CD14-positive monocyte (primary cell): ENCODE data around the gene CCR4. TPM values are rescaled to one million over a fixed set of nuclear protein-coding genes. Genes with fewer than 3 reads are reported as not detected.
"Not testable (repeated sequence)": the region's sequence is repeated elsewhere in the genome, so short reads cannot be mapped to it uniquely, and the experiment has no call there.

Experiments
- DNase-seq, 3 donors: peaks; one replicate each; pipeline ENCODE4 v3.0.0-alpha.2; 2011 to 2022
- H2AFZ ChIP-seq: 2 replicates; pipeline ENCODE4 v1.6.0; 2012; ENCODE audit warnings: mild to moderate bottlenecking, low read depth, low read length, inconsistent platforms; ENCODE audit not compliant: insufficient read depth, poor library complexity, severe bottlenecking
- H3K27ac ChIP-seq, 2 donors: 1 replicate in 1 of 2; 2 replicates in 1 of 2; pipeline ENCODE4 v1.5.1; 2012 to 2013; ENCODE audit warnings: low read length in 2 of 2, control low read depth in 1 of 2, inconsistent platforms in 1 of 2, low read depth in 1 of 2, mild to moderate bottlenecking in 1 of 2
- H3K27me3 ChIP-seq, 2 donors: one replicate each; pipeline versions ENCODE4 v1.6.0 to v1.6.1; 2011 to 2013; ENCODE audit warnings: low read length in 2 of 2; ENCODE audit not compliant: control insufficient read depth in 2 of 2, insufficient read depth in 2 of 2
- H3K36me3 ChIP-seq, 2 donors: replicated peaks in 1 of 2; 1 replicate in 1 of 2; 2 replicates in 1 of 2; pipeline versions ENCODE4 v1.5.1 to v1.6.1; 2012 to 2013; ENCODE audit warnings: low read length in 2 of 2, control low read depth in 1 of 2, inconsistent platforms in 1 of 2, mild to moderate bottlenecking in 1 of 2; ENCODE audit not compliant: insufficient read depth in 2 of 2, control insufficient read depth in 1 of 2
- H3K4me1 ChIP-seq, 2 donors: 1 replicate in 1 of 2; 2 replicates in 1 of 2; pipeline versions ENCODE4 v1.5.1 to v1.6.1; 2012 to 2013; ENCODE audit warnings: low read length in 2 of 2, control low read depth in 1 of 2, inconsistent platforms in 1 of 2, mild to moderate bottlenecking in 1 of 2, moderate library complexity in 1 of 2; ENCODE audit not compliant: insufficient read depth in 2 of 2, control insufficient read depth in 1 of 2
- H3K4me2 ChIP-seq: replicated peaks from 2 replicates; pipeline ENCODE3; 2012; ENCODE audit warnings: low read length, moderate library complexity, mild to moderate bottlenecking; ENCODE audit not compliant: poor library complexity, severe bottlenecking; ENCODE audit errors: extremely low read depth
- H3K4me3 ChIP-seq, 3 experiments: fragments of 200-600 bp in 1 of 3; sonication (generic) in 1 of 3; replicated peaks in 1 of 3; 1 replicate in 2 of 3; 2 replicates in 1 of 3; pipeline ENCODE4 v1.5.1; 2011 to 2013; ENCODE audit warnings: low read length in 3 of 3, mild to moderate bottlenecking in 3 of 3, control low read depth in 2 of 3, low read depth in 2 of 3, inconsistent platforms in 1 of 3, moderate library complexity in 1 of 3
- H3K79me2 ChIP-seq: 2 replicates; pipeline ENCODE4 v1.6.0; 2012; ENCODE audit warnings: mild to moderate bottlenecking, control low read depth, inconsistent platforms, low read length, moderate library complexity; ENCODE audit not compliant: insufficient read depth
- H3K9ac ChIP-seq: 2 replicates; pipeline ENCODE4 v1.6.0; 2017; ENCODE audit warnings: low read length, mild to moderate bottlenecking; ENCODE audit not compliant: insufficient read depth, poor library complexity, severe bottlenecking
- H3K9me3 ChIP-seq, 2 donors: replicated peaks in 1 of 2; 1 replicate in 1 of 2; 2 replicates in 1 of 2; pipeline versions ENCODE4 v1.5.1 to v1.6.1; 2012 to 2013; ENCODE audit warnings: low read length in 2 of 2, control low read depth in 1 of 2; ENCODE audit not compliant: control insufficient read depth in 1 of 2, insufficient read depth in 1 of 2
- H4K20me1 ChIP-seq: 2 replicates; pipeline ENCODE4 v1.6.0; 2012; ENCODE audit warnings: mild to moderate bottlenecking, low read length, control low read depth, moderate library complexity; ENCODE audit not compliant: insufficient read depth
- H3K27ac Mint-ChIP-seq, 7 donors: one replicate each; pipeline ENCODE4 v1.8.0; 2020; ENCODE audit warnings: mild to moderate bottlenecking in 7 of 7, mixed read lengths in 7 of 7, moderate library complexity in 6 of 7, inconsistent platforms in 2 of 7
- H3K27me3 Mint-ChIP-seq, 3 donors: one replicate each; pipeline ENCODE4 v1.8.0; 2021 to 2022; ENCODE audit warnings: low read depth in 3 of 3, mild to moderate bottlenecking in 3 of 3, mixed read lengths in 3 of 3, moderate library complexity in 3 of 3, inconsistent platforms in 1 of 3
- H3K36me3 Mint-ChIP-seq, 2 donors: one replicate each; pipeline ENCODE4 v1.8.0; 2020; ENCODE audit warnings: mixed read lengths in 2 of 2, inconsistent platforms in 1 of 2, mild to moderate bottlenecking in 1 of 2
- H3K4me1 Mint-ChIP-seq: one replicate; pipeline ENCODE4 v1.8.0; 2020; ENCODE audit warnings: mild to moderate bottlenecking, mixed read lengths
- H3K4me3 Mint-ChIP-seq, 2 donors: one replicate each; pipeline ENCODE4 v1.8.0; 2020; ENCODE audit warnings: mild to moderate bottlenecking in 2 of 2, mixed read lengths in 2 of 2, moderate library complexity in 1 of 2
- H3K9me3 Mint-ChIP-seq, 7 donors: one replicate each; pipeline ENCODE4 v1.8.0; 2020 to 2022; ENCODE audit warnings: mixed read lengths in 7 of 7, mild to moderate bottlenecking in 6 of 7, moderate library complexity in 6 of 7, inconsistent platforms in 2 of 7
- WGBS: methylation state at CpG from one replicate; pipeline ENCODE4 v1.1.5; 2013; ENCODE audit warnings: missing lambda C conversion rate; ENCODE audit not compliant: insufficient coverage; 5-methylcytosine and 5-hydroxymethylcytosine counted together
- intact Hi-C, 2 donors: fragments of 100-400 bp; cut with micrococcal nuclease; formaldehyde crosslinking; loops; one replicate each; pipeline versions ENCODE4 v1.15.0 to v1.15.1; 2023
- polyA minus RNA-seq: library from RNA; depleted of rRNA, polyadenylated mRNA; stranded (reverse); fragments of >200 nt; gene quantifications from 2 replicates; pipeline ENCODE4 v1.2.3, GENCODE V29; 2012
- polyA plus RNA-seq, 3 donors: library from polyadenylated mRNA; depleted of rRNA in 1 of 3; unstranded in 2 of 3; stranded (reverse) in 1 of 3; fragments of 300-500 nt in 2 of 3; fragments of >200 nt in 1 of 3; fragmentation: Illumina TruSeq in 2 of 3; gene quantifications; 1 replicate in 2 of 3; 2 replicates in 1 of 3; pipeline ENCODE4 v1.2.3, GENCODE V29; 2012 to 2021
- total RNA-seq, 12 experiments: library from RNA in 1 of 12; stranded (reverse) in 1 of 12; fragments of 120-200 nt in 1 of 12; gene quantifications; one replicate each; pipeline ENCODE4 v1.2.4 and lab custom pipeline; 2013 to 2026; ENCODE audit warnings: mixed read lengths in 6 of 12, inconsistent platforms in 1 of 12
- TF ChIP-seq, protein P1 (sequence below): fragments of 200-600 bp; IDR thresholded peaks from one replicate; pipeline ENCODE4 v1.8.0; 2022; ENCODE audit warnings: antibody characterized with exemption, mild to moderate bottlenecking

The CCR4 gene
- 0.12 TPM for total RNA-seq (2013)
- polyA plus RNA-seq (under 1 TPM in 1 of 3 donors, not detected in 2; 0.04 TPM), polyA minus RNA-seq (not detected in 2 replicates), total RNA-seq (lab: John Stamatoyannopoulos, UW) (0 to 0.17 (median 0.08) reads per million in 11 experiments)

DNA sequence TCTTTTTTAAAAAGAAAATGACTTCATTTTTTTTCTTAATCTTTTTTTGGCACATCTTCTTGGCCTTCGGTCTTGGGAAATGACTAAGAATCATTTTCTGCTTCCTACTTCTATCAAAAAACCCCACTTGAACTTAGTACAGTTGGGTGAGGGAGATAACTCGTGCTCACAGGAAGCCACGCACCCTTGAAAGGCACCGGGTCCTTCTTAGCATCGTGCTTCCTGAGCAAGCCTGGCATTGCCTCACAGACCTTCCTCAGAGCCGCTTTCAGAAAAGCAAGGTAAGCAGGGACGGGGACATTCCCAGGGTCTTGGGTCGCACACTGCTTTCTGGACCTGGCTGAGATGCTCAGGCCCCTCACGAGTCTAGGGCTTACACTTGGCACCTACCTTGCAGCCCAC, at the start of gene CCR4:
TSS of gene CCR4 (plus strand) at position 235 of the 402 bp plus-strand sequence. CDS start 1,779 bp downstream, outside the sequence.
- Histone ChIP-seq H3K4me3 (no peak within 1 kb of the TSS), H3K36me3 (no peaks in the 10 kb centered on the region), H3K4me1 (no peaks in the 10 kb centered on the region), H3K27me3 (no peaks in the 10 kb centered on the region), H3K27ac (no peak within 1 kb of the TSS), H3K9ac (no peak within 1 kb of the TSS), H3K79me2 (no peaks in the 10 kb centered on the region), H3K9me3 (no peaks in the 10 kb centered on the region), H2AFZ (peak within 1 kb of the TSS; percentile 23), H4K20me1 (no peaks in the 10 kb centered on the region), H3K4me2 (no peak within 1 kb of the TSS)
- Mint-ChIP-seq H3K9me3 (no peaks in the 10 kb centered on the region), H3K36me3 (no peaks in the 10 kb centered on the region), H3K4me3 (no peak within 1 kb of the TSS), H3K27me3 (peaks cover 0 to 3% (median 0%) of the 10 kb centered on the region in 3 donors), H3K4me1 (peaks cover 11% of the 10 kb centered on the region), H3K27ac (peak within 1 kb of the TSS in 2 of 7 donors; percentile 5 to 60)
- TF ChIP-seq, protein P1, sequence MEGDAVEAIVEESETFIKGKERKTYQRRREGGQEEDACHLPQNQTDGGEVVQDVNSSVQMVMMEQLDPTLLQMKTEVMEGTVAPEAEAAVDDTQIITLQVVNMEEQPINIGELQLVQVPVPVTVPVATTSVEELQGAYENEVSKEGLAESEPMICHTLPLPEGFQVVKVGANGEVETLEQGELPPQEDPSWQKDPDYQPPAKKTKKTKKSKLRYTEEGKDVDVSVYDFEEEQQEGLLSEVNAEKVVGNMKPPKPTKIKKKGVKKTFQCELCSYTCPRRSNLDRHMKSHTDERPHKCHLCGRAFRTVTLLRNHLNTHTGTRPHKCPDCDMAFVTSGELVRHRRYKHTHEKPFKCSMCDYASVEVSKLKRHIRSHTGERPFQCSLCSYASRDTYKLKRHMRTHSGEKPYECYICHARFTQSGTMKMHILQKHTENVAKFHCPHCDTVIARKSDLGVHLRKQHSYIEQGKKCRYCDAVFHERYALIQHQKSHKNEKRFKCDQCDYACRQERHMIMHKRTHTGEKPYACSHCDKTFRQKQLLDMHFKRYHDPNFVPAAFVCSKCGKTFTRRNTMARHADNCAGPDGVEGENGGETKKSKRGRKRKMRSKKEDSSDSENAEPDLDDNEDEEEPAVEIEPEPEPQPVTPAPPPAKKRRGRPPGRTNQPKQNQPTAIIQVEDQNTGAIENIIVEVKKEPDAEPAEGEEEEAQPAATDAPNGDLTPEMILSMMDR, result no peak
- intact Hi-C loops, result no loop called here
- peak in 1 of 3 donors; percentile 35 for DNase-seq
- WGBS, result 9% methylated on average over 8 of the region's 9 CpGs

- H3K27ac Mint-ChIP-seq, H3K27me3 ChIP-seq, H3K9ac ChIP-seq, H3K27ac ChIP-seq, DNase-seq, H3K79me2 ChIP-seq, H3K27me3 Mint-ChIP-seq, H3K9me3 ChIP-seq, H4K20me1 ChIP-seq, H3K9me3 Mint-ChIP-seq, intact Hi-C loops, H3K36me3 ChIP-seq, H3K36me3 Mint-ChIP-seq: not testable (repeated sequence)
- H3K4me3 ChIP-seq, result peak overlapping the region; percentile 22 to 52 (median 32)
- Mint-ChIP-seq H3K4me1 (peaks cover 19% of the 10 kb centered on the region), H3K4me3 (peak overlapping the region; percentile 78 to 87)
- H2AFZ ChIP-seq, result peak overlapping the region; percentile 50
- H3K4me2 ChIP-seq, result peak overlapping the region; percentile 54
- H3K4me1 ChIP-seq, result peaks cover 10 to 14% of the 10 kb centered on the region in 2 donors
- WGBS, result 38% methylated on average over 29 of the region's 31 CpGs
These were observed 48.5 kb upstream of the CCR4 start for GRCh38 chr3:32902887-32903371.
